Islet of Langerhans (tissue), 1 donor: ENCODE results near the gene BECN2.
"Not testable (repeated sequence)": the region's sequence is repeated elsewhere in the genome, so short reads cannot be mapped to it uniquely, and the experiment has no call there.

ENCODE experiments used
- FAIRE-seq: peaks from one replicate; lab custom pipeline; 2011; peaks lifted over from hg19 to GRCh38; lab: Jason Lieb, UNC

The BECN2 gene

DNA sequence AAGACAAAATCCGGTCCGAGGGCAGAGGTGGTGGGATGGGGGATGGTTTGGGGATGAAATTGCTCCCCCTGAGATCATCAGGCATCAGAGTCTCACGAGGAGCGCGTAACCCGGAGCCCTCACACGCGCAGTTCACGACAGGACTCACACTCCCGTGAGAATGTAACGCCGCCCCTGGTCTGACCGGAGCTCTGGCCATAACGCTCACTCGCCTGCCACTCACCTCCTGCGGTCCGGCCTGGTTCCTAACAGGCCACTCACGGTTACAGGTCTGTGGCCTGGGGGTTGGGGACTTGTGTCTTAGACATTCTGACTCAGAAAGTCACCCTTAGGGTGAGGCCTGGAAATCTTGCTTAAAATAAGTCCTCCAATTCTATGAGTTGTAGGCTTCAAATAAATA lies 21.5 kb downstream of the BECN2 start:
- FAIRE-seq = no peak

GRCh38 chr1:241979926-241980325 lies 22.4 kb downstream of the BECN2 start:
- no peak for FAIRE-seq

DNA sequence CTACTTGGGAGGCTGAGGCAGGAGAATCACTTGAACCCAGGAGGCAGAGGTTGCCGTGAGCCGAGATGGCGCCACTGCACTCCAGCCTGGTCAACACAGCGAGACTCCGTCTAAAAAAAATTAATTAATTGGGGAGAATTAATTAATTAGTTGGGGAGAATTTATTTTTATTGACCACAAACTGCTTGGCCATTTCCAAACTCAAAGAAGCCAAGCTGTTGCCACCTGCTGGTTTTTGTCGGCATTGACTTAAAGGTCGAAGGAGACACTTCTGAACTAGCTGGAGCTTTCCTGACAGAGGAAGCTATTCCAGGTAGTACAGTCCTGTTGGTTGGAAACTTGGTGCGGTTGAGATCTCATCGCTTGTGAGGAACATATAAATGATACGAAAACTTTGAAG lies 28.2 kb downstream of the BECN2 start:
- FAIRE-seq = no peak

DNA sequence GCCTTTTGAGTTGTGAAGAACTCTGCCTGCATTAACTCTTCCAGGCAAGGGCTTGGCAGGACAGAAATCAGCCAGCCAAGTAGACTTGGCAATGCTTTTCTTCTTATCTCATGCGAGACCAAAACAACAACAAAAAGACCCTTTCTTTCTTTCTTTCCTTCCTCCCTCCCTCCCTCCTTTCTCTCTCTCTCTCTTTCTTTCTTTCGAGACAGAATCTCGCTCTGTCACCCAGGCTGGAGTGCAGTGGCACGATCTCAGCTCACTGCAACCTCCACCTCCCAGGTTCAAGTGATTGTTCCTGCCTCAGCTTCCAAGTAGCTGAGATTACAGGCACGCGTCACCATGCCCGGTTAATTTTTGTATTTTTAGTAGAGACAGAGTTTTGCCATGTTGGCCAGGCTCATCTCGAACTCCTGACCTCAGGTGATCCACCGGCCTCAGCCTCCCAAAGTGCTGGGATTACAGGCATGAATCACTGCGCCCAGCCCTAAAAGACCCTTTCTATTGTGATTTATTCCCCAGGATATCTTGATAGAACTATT lies 30.9 kb downstream of the BECN2 start:
- not testable (repeated sequence) for FAIRE-seq

GRCh38 chr1:241990040-241990439 lies 32.5 kb downstream of the BECN2 start:
- FAIRE-seq = no peak

GRCh38 chr1:241992734-241993133 lies 35.2 kb downstream of the BECN2 start:
- no peak for FAIRE-seq

DNA sequence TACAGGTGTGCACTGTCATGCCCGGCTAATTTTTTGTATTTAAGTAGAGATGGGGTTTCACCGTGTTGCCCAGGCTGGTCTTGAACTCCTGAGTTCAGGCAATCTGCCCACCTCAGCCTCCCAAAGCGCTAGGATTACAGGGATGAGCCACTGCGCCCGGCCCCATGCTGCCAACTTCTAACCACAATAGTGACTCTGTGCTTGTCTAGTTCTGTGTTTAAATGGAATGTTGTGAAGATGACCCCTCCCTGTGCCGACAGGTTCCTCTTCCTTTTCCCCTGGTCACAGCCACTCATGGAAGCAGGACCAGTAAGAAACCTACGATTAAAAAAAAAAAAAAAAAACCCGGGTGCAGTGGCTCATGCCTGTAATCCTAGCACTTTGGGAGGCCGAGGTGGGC lies 36.6 kb downstream of the BECN2 start:
- FAIRE-seq = no peak

GRCh38 chr1:241997401-241997998 lies 39.9 kb downstream of the BECN2 start:
- FAIRE-seq = no peak

DNA sequence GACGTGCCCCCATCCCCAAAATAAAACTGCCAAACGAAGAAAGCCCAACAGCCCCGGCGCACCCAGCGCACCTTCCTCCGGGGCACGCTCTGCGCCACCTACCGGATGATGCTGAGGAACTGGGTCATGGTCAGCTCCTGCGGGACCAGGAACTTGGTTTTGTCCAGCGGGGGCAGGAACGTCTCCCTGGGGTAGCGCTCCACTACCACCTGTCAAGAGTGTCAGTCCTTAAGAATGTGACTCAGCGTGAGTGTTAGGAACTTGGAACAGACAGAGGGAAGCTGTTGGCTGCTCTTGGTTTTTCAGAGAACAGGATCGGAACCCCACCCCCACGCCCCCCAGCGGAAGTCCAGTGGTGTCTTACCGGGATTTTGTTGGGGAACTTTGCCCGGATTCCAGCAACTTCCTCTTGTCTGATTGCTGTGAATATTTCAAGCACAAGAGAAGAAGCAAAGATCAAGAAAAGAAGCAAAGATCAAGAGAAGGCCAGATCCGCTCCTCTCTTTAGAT lies 40.9 kb downstream of the BECN2 start:
- FAIRE-seq = no peak

DNA sequence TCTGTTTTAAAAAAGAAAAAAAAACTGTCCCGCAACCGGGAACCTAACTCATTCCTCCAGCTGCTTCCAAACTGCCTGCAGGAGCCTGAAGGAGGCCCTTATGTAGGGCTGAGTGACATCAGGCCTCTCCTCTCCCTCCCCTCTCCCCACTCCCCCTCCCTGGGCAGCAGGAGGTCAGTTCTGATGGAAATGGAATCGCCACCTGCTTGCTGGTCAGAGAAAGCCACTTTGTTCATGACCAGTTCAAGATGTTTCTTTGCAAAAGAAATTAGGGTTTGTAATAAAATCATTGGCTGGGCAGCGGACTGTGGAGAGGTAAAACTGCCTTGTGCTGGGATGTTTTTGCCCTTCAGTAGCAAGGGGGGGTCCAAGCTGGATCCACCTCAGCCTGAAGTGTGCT lies 41.5 kb downstream of the BECN2 start, which contains the start of gene MAP1LC3C:
Gene MAP1LC3C, minus strand, starts transcription at position 73 of the 400 bp plus-strand sequence. CDS start 90 bp downstream, outside the sequence.
- FAIRE-seq = no peak

DNA sequence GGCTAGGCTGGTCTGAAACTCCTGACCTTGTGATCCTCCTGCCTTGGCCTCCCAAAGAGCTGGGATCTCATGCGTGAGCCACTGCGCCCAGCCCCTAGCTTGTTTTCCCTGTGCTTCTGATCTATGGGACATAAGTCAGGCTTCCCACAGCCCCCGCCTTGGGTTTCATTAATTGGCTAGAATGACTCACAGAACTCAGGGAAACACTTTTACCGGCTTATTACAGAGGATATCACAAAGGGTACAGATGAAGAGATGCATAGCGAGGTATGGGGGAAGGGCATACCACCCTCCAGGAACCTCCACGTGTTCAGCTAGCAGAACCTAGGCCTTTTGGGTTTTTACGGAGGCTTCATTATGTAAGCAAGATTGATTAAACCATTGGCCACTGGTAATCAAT lies 42.9 kb downstream of the BECN2 start:
- FAIRE-seq = no peak

GRCh38 chr1:242002072-242002471 lies 44.5 kb downstream of the BECN2 start:
- FAIRE-seq = no peak

DNA sequence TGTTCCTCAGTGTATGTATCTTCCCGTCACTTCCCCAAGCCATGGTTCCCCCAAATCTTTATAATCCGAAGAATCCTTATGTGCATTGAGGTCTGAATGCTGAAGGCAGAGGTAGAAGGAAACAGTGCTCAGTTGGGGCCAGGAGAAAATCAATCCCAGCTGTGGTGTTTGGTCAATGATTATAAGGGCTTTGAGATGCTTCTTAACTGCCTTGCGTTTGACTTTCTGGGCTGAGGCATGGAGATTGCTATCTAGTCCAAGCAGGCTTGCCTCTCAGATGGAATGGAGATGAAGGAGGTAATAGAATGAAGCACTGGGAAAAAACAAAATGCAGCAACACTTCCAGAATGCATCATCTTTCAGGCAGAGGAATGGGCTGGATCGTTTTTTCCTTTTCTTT lies 44.9 kb downstream of the BECN2 start:
- FAIRE-seq = no peak

DNA sequence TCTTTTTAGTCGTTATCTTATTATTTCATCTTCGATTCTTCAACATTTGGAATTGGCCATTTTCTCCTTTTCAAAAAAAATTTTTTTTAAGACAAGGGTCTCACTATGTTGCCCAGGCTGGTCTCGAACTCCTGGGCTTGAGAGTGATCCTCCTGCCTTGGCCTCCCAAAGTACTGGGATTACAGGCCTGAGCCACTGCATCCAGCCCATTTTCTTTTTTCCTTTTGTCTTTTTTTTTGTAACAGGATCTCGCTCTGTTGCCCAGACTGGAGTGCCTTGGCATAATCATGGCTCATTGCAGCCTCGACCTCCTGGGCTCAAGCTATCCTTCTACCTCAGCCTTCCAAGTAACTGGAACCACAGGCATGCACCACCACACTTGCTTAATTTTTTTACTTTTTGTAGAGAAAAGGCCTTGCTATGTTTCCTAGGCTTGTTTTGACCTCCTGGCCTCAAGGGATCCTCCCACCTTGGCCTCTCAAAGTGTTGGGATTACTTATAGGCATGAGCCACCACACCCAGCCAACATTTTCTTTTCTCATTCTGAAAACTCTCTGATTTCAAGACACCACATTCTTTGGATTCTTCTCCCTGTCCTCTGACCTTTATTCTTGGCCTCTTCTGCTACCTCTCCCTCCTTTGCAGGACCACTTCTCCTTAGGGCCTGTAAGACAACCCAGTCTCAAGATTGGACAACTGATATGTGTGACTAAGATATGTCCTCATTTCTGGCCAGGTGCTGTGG lies 47.4 kb downstream of the BECN2 start:
- FAIRE-seq = no peak

DNA sequence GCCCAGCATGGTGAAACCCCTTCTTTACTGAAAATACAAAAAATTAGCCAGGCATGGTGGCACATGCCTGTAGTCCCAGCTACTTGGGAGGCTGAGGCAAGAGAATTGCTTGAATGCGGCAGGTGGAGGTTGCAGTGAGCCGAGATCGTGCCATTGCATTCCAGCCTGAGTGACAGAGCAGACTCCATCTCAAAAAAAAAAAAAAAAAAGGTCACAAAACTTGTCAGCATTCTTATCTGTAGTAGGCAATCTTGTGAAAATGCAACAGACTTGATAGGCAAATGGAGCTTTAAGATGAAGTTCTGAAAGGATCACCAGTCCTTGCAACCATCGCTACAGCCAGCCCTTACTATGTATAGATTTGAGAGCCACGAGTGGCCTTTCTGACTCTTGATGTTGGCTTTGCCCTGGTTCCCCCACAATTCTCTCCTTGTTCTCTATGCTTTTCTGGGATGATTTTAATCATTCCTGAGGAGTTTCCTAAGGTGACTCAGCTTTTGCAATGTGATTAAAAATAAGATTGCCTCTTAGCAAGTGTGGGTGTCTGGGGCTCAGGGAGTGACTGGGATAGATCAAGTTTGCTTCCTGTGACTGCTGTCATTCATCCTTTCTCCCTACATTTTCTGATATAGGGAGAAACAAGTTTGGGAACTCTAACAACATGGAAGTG lies 48.4 kb downstream of the BECN2 start:
- no peak for FAIRE-seq

- FAIRE-seq = no peak
These were observed 49.4 kb downstream of the BECN2 start for GRCh38 chr1:242006976-242007375.
